ENCODE measurements around the gene ICA1L. TPM values are rescaled to one million over a fixed set of nuclear protein-coding genes. Genes with fewer than 3 reads are reported as not detected.

ICA1L gene
- total and polyA plus RNA-seq, 2 of the 8 experiments (the other 6 are each of a cell fraction or from before 2014, with no cell fraction given): 1.1 to 3.4 TPM

- DNase-seq (ENCODE audit: low read depth in 1 of 2, low spot score in 2 of 2): no peak
- FAIRE-seq: no peak
- no peak overlapping the region for H2AK5ac ChIP-seq (ENCODE audit: low read depth, low read length)
- H2BK15ac ChIP-seq (ENCODE audit: low read length): no peak overlapping the region
- no peaks in the 10 kb centered on the region for H3K79me2 ChIP-seq (ENCODE audit: control insufficient read depth in 1 of 2, insufficient read depth in 2 of 2, low read length in 2 of 2)
- no peak overlapping the region for H3K27ac ChIP-seq (ENCODE audit: low read depth, low read length)
- no peak overlapping the region for H4K5ac ChIP-seq (ENCODE audit: insufficient read length, low read depth, low read length)
- no peak overlapping the region for H2BK5ac ChIP-seq (ENCODE audit: low read depth, low read length)
- no peak overlapping the region for H3K9ac ChIP-seq (replicated peaks in 1 of 4; ENCODE audit: extremely low read depth in 1 of 4, low read depth in 3 of 4, low read length in 3 of 4)
- H3K4me1 ChIP-seq (replicated peaks in 1 of 4; ENCODE audit: control insufficient read depth in 3 of 4, insufficient read depth in 4 of 4, low read length in 3 of 4): no peaks in the 10 kb centered on the region
- H3K9me3 ChIP-seq (ENCODE audit: insufficient read depth in 2 of 2, low read depth in 1 of 2, low read length in 1 of 2): peaks cover 0 to 3% of the 10 kb centered on the region in 2 experiments; a peak in 1 of 4 replicates
- ChIA-PET CTCF (ENCODE audit: partially characterized antibody) (no interaction called here), POLR2A (ENCODE audit: partially characterized antibody) (no interaction called here)
- no peak overlapping the region for H2AFZ ChIP-seq (ENCODE audit: low read length)
- H3K23ac ChIP-seq (ENCODE audit: insufficient read length): no peak overlapping the region
- H2BK12ac ChIP-seq (ENCODE audit: low read depth, low read length): no peak overlapping the region
- H4K20me1 ChIP-seq (replicated peaks in 1 of 2; ENCODE audit: control insufficient read depth in 1 of 2, insufficient read depth in 2 of 2, low read length in 2 of 2): no peaks in the 10 kb centered on the region
- no peak overlapping the region for H3K4me3 ChIP-seq (ENCODE audit: extremely low read depth in 1 of 4, insufficient read depth in 2 of 4, low read depth in 3 of 4, low read length in 4 of 4)
- TF ChIP-seq JUND (IDR thresholded peaks at IDR 0.05; ENCODE audit: low read length): no peak
- no peak overlapping the region for H3K4me2 ChIP-seq (ENCODE audit: insufficient read depth in 1 of 2, low read depth in 2 of 2, low read length in 2 of 2)
- H3K79me1 ChIP-seq (ENCODE audit: low read depth, low read length): no peaks in the 10 kb centered on the region
- H3K36me3 ChIP-seq (ENCODE audit: control insufficient read depth in 2 of 4, insufficient read depth in 4 of 4, low read length in 3 of 4): no peaks in the 10 kb centered on the region
- no peak overlapping the region for H3K18ac ChIP-seq (ENCODE audit: extremely low read depth, low read length)
- no peak overlapping the region for H4K91ac ChIP-seq (replicated peaks; ENCODE audit: insufficient read length, low read length)
- H4K8ac ChIP-seq (ENCODE audit: extremely low read depth, insufficient read depth, low read length): no peak overlapping the region
- no peaks in the 10 kb centered on the region for H3K27me3 ChIP-seq (replicated peaks in 1 of 4; ENCODE audit: control insufficient read depth in 3 of 4, extremely low read depth in 1 of 4, insufficient read depth in 3 of 4, low read length in 3 of 4)
- H3K4ac ChIP-seq (replicated peaks; ENCODE audit: insufficient read length, low read depth, low read length): no peak overlapping the region
- no peak overlapping the region for H2BK120ac ChIP-seq (replicated peaks; ENCODE audit: low read depth, low read length)
- H3K23me2 ChIP-seq (ENCODE audit: low read depth, low read length): no peaks in the 10 kb centered on the region
- no peak overlapping the region for H3K14ac ChIP-seq (ENCODE audit: insufficient read length)
- H3K56ac ChIP-seq (replicated peaks; ENCODE audit: insufficient read length, low read depth, low read length): no peak overlapping the region
- H2BK20ac ChIP-seq (ENCODE audit: low read length): no peak overlapping the region
These were observed 28.9 kb downstream of the ICA1L start for GRCh38 chr2:202842690-202843089.
